HEK293 (cell line): ENCODE measurements around the gene ZNF576.

Source experiments
- BCL11A ChIP-seq: fragments of 450-650 bp; formaldehyde crosslinking; IDR thresholded peaks from 2 replicates; pipeline ENCODE4 v1.5.1; 2016; ENCODE audit warnings: low read depth, missing biosample characterization, missing genetic modification characterization
- BCL11B ChIP-seq: fragments of 450-650 bp; formaldehyde crosslinking; IDR thresholded peaks from 2 replicates; pipeline ENCODE4 v1.5.1; 2016; ENCODE audit warnings: low read depth, missing biosample characterization, missing genetic modification characterization
- GLIS1 ChIP-seq: fragments of 450-650 bp; formaldehyde crosslinking; IDR thresholded peaks from 2 replicates; pipeline ENCODE4 v1.5.1; 2016; ENCODE audit warnings: missing biosample characterization, missing genetic modification characterization
- IKZF3 ChIP-seq: fragments of 450-650 bp; IDR thresholded peaks from 2 replicates; pipeline ENCODE4 v1.5.0; 2018; ENCODE audit warnings: missing biosample characterization, mild to moderate bottlenecking, missing genetic modification characterization, moderate library complexity
- KLF10 ChIP-seq: fragments of 450-650 bp; IDR thresholded peaks from 2 replicates; pipeline ENCODE4 v1.5.1; 2018; ENCODE audit warnings: missing biosample characterization, mild to moderate bottlenecking, missing genetic modification characterization
- SP7 ChIP-seq: fragments of 450-650 bp; formaldehyde crosslinking; IDR thresholded peaks from 2 replicates; pipeline ENCODE4 v1.5.1; 2016; ENCODE audit warnings: missing biosample characterization, missing genetic modification characterization
- ZFP69B ChIP-seq: fragments of 450-650 bp; formaldehyde crosslinking; IDR thresholded peaks from 2 replicates; pipeline ENCODE4 v1.5.1; 2016; ENCODE audit warnings: missing biosample characterization, missing genetic modification characterization
- ZNF112 ChIP-seq: fragments of 450-650 bp; formaldehyde crosslinking; IDR thresholded peaks from 2 replicates; pipeline ENCODE4 v1.5.0; 2017; ENCODE audit warnings: missing biosample characterization, missing genetic modification characterization
- ZNF155 ChIP-seq: fragments of 450-650 bp; formaldehyde crosslinking; IDR thresholded peaks from 2 replicates; pipeline ENCODE4 v1.5.1; 2016; ENCODE audit warnings: missing biosample characterization, missing genetic modification characterization
- ZNF169 ChIP-seq: fragments of 450-650 bp; formaldehyde crosslinking; IDR thresholded peaks from 2 replicates; pipeline ENCODE4 v1.5.1; 2016; ENCODE audit warnings: missing biosample characterization, missing genetic modification characterization
- ZNF223 ChIP-seq: fragments of 450-650 bp; formaldehyde crosslinking; IDR thresholded peaks from 2 replicates; pipeline ENCODE4 v1.5.1; 2016; ENCODE audit warnings: missing biosample characterization, missing genetic modification characterization
- ZNF354C ChIP-seq: fragments of 450-650 bp; formaldehyde crosslinking; IDR thresholded peaks from 2 replicates; pipeline ENCODE4 v1.5.1; 2016; ENCODE audit warnings: missing biosample characterization, missing genetic modification characterization, low read depth, borderline replicate concordance
- ZNF571 ChIP-seq: fragments of 450-650 bp; formaldehyde crosslinking; IDR thresholded peaks from 2 replicates; pipeline ENCODE4 v1.5.0; 2017; ENCODE audit warnings: missing biosample characterization, missing genetic modification characterization
- ZNF707 ChIP-seq: fragments of 450-650 bp; formaldehyde crosslinking; IDR thresholded peaks from 2 replicates; pipeline ENCODE4 v1.5.1; 2016; ENCODE audit warnings: missing biosample characterization, missing genetic modification characterization
- ZNF791 ChIP-seq: fragments of 450-650 bp; formaldehyde crosslinking; IDR thresholded peaks from 2 replicates; pipeline ENCODE4 v1.5.1; 2016; ENCODE audit warnings: missing biosample characterization, missing genetic modification characterization
- ZNF843 ChIP-seq: fragments of 450-650 bp; formaldehyde crosslinking; IDR thresholded peaks from 2 replicates; pipeline ENCODE4 v1.5.1; 2016; ENCODE audit warnings: missing biosample characterization, missing genetic modification characterization
- ZSCAN23 ChIP-seq: fragments of 450-650 bp; formaldehyde crosslinking; IDR thresholded peaks from 2 replicates; pipeline ENCODE4 v1.5.1; 2016; ENCODE audit warnings: missing biosample characterization, missing genetic modification characterization
- TF ChIP-seq, protein P1 (sequence below): fragments of 450-650 bp; formaldehyde crosslinking; IDR thresholded peaks from 2 replicates; pipeline ENCODE4 v1.5.1; 2016; ENCODE audit warnings: missing biosample characterization, missing genetic modification characterization
- TF ChIP-seq, protein P2 (sequence below): fragments of 450-650 bp; formaldehyde crosslinking; conservative IDR thresholded peaks from 2 replicates; pipeline ENCODE4 v1.5.1; 2016; ENCODE audit warnings: low read depth, missing biosample characterization, missing genetic modification characterization
- TF ChIP-seq, protein P3 (sequence below): fragments of 450-650 bp; formaldehyde crosslinking; IDR thresholded peaks from 2 replicates; pipeline ENCODE4 v1.5.1; 2016; ENCODE audit warnings: missing biosample characterization, missing genetic modification characterization
- TF ChIP-seq, protein P4 (sequence below): fragments of 450-650 bp; formaldehyde crosslinking; IDR thresholded peaks from 2 replicates; pipeline ENCODE4; 2016; ENCODE audit warnings: missing biosample characterization, missing genetic modification characterization
- TF ChIP-seq, protein P5 (sequence below): fragments of 450-650 bp; formaldehyde crosslinking; IDR thresholded peaks from 2 replicates; pipeline ENCODE4 v1.5.1; 2016; ENCODE audit warnings: missing biosample characterization, missing genetic modification characterization
- TF ChIP-seq, protein P6 (sequence below): fragments of 450-650 bp; formaldehyde crosslinking; IDR thresholded peaks from 2 replicates; pipeline ENCODE4 v1.5.1; 2016; ENCODE audit warnings: missing biosample characterization, missing genetic modification characterization
- TF ChIP-seq, protein P7 (sequence below): fragments of 450-650 bp; formaldehyde crosslinking; IDR thresholded peaks from 2 replicates; pipeline ENCODE4 v1.5.1; 2017; ENCODE audit warnings: missing biosample characterization, missing genetic modification characterization

The ZNF576 gene

DNA sequence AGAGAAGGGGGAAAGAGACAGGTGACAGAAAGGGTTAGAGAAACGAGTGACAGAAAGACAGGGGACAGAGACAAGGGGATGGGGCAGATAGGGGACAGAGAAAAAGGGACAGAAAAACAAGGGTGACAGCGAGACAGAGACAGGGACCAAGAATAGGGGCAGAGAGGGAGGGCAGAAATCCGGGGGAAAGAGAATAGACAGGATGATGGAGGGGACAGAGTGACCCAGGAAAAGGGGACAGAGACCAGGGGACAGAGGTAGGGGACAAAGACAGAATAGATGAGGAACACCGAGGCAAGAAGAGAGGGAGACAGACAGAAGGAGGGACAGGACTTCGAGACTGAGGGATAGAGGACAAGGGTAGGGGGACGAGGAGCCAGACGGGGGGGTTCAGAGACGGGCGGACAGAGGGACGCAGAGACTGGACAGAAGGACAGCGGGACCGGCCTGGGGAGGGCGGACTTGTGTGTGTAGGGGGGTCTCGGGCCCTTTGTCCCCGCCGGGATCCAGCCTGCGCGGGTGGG, 42.7 kb downstream of the ZNF576 start (continued):
- TF ChIP-seq ZFP69B (tag by site-specific recombination) (0 out of 2 replicates have a peak, but pooled peaks have one; percentile 22), ZNF169 (tag by site-specific recombination) (peak; percentile 64), KLF10 (no peak), ZNF571 (tag by site-specific recombination) (no peak), ZNF155 (tag by site-specific recombination) (no peak), BCL11A (tag by site-specific recombination) (no peak; the same call in 1 of the 2 replicates), ZNF707 (no peak), IKZF3 (tag by site-specific recombination) (no peak), SP7 (tag by site-specific recombination) (no peak), ZNF112 (no peak), GLIS1 (tag by site-specific recombination) (peak; percentile 14), ZNF791 (tag by site-specific recombination) (peak; percentile 83; the same call in 1 of the 2 replicates), ZNF354C (tag by site-specific recombination) (no peak), ZNF223 (tag by site-specific recombination) (no peak; the same call in 1 of the 2 replicates), ZNF843 (0 out of 2 replicates have a peak, but pooled peaks have one; percentile 42), ZSCAN23 (tag by site-specific recombination) (no peak; the same call in 1 of the 2 replicates), BCL11B (tag by site-specific recombination) (no peak; the same call in none of the 2 replicates)
- TF ChIP-seq, protein P1, sequence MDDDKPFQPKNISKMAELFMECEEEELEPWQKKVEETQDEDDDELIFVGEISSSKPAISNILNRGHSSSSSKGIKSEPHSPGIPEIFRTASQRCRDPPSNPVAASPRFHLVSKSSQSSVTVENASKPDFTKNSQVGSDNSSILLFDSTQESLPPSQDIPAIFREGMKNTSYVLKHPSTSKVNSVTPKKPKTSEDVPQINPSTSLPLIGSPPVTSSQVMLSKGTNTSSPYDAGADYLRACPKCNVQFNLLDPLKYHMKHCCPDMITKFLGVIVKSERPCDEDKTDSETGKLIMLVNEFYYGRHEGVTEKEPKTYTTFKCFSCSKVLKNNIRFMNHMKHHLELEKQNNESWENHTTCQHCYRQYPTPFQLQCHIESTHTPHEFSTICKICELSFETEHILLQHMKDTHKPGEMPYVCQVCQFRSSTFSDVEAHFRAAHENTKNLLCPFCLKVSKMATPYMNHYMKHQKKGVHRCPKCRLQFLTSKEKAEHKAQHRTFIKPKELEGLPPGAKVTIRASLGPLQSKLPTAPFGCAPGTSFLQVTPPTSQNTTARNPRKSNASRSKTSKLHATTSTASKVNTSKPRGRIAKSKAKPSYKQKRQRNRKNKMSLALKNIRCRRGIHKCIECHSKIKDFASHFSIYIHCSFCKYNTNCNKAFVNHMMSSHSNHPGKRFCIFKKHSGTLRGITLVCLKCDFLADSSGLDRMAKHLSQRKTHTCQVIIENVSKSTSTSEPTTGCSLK (tag by site-specific recombination) = no peak
- TF ChIP-seq, protein P2, sequence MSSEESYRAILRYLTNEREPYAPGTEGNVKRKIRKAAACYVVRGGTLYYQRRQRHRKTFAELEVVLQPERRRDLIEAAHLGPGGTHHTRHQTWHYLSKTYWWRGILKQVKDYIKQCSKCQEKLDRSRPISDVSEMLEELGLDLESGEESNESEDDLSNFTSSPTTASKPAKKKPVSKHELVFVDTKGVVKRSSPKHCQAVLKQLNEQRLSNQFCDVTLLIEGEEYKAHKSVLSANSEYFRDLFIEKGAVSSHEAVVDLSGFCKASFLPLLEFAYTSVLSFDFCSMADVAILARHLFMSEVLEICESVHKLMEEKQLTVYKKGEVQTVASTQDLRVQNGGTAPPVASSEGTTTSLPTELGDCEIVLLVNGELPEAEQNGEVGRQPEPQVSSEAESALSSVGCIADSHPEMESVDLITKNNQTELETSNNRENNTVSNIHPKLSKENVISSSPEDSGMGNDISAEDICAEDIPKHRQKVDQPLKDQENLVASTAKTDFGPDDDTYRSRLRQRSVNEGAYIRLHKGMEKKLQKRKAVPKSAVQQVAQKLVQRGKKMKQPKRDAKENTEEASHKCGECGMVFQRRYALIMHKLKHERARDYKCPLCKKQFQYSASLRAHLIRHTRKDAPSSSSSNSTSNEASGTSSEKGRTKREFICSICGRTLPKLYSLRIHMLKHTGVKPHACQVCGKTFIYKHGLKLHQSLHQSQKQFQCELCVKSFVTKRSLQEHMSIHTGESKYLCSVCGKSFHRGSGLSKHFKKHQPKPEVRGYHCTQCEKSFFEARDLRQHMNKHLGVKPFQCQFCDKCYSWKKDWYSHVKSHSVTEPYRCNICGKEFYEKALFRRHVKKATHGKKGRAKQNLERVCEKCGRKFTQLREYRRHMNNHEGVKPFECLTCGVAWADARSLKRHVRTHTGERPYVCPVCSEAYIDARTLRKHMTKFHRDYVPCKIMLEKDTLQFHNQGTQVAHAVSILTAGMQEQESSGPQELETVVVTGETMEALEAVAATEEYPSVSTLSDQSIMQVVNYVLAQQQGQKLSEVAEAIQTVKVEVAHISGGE = peak; percentile 37; the same call in 1 of the 2 replicates
- TF ChIP-seq, protein P3, sequence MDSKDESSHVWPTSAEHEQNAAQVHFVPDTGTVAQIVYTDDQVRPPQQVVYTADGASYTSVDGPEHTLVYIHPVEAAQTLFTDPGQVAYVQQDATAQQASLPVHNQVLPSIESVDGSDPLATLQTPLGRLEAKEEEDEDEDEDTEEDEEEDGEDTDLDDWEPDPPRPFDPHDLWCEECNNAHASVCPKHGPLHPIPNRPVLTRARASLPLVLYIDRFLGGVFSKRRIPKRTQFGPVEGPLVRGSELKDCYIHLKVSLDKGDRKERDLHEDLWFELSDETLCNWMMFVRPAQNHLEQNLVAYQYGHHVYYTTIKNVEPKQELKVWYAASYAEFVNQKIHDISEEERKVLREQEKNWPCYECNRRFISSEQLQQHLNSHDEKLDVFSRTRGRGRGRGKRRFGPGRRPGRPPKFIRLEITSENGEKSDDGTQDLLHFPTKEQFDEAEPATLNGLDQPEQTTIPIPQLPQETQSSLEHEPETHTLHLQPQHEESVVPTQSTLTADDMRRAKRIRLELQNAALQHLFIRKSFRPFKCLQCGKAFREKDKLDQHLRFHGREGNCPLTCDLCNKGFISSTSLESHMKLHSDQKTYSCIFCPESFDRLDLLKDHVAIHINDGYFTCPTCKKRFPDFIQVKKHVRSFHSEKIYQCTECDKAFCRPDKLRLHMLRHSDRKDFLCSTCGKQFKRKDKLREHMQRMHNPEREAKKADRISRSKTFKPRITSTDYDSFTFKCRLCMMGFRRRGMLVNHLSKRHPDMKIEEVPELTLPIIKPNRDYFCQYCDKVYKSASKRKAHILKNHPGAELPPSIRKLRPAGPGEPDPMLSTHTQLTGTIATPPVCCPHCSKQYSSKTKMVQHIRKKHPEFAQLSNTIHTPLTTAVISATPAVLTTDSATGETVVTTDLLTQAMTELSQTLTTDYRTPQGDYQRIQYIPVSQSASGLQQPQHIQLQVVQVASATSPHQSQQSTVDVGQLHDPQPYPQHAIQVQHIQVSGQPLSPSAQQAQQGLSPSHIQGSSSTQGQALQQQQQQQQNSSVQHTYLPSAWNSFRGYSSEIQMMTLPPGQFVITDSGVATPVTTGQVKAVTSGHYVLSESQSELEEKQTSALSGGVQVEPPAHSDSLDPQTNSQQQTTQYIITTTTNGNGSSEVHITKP (tag by site-specific recombination) = peak; percentile 71
- TF ChIP-seq, protein P4, sequence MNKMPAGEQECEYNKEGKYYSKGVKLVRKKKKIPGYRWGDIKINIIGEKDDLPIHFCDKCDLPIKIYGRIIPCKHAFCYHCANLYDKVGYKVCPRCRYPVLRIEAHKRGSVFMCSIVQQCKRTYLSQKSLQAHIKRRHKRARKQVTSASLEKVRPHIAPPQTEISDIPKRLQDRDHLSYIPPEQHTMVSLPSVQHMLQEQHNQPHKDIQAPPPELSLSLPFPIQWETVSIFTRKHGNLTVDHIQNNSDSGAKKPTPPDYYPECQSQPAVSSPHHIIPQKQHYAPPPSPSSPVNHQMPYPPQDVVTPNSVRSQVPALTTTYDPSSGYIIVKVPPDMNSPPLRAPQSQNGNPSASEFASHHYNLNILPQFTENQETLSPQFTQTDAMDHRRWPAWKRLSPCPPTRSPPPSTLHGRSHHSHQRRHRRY (tag by site-specific recombination) = peak; percentile 68; the same call in 1 of the 2 replicates
- TF ChIP-seq, protein P5, sequence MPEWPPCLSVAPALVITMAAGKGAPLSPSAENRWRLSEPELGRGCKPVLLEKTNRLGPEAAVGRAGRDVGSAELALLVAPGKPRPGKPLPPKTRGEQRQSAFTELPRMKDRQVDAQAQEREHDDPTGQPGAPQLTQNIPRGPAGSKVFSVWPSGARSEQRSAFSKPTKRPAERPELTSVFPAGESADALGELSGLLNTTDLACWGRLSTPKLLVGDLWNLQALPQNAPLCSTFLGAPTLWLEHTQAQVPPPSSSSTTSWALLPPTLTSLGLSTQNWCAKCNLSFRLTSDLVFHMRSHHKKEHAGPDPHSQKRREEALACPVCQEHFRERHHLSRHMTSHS (tag by site-specific recombination) = 0 out of 2 replicates have a peak, but pooled peaks have one; percentile 50
- TF ChIP-seq, protein P6, sequence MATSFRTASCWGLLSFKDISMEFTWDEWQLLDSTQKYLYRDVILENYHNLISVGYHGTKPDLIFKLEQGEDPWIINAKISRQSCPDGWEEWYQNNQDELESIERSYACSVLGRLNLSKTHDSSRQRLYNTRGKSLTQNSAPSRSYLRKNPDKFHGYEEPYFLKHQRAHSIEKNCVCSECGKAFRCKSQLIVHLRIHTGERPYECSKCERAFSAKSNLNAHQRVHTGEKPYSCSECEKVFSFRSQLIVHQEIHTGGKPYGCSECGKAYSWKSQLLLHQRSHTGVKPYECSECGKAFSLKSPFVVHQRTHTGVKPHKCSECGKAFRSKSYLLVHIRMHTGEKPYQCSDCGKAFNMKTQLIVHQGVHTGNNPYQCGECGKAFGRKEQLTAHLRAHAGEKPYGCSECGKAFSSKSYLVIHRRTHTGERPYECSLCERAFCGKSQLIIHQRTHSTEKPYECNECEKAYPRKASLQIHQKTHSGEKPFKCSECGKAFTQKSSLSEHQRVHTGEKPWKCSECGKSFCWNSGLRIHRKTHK (tag by site-specific recombination) = no peak
- TF ChIP-seq, protein P7, sequence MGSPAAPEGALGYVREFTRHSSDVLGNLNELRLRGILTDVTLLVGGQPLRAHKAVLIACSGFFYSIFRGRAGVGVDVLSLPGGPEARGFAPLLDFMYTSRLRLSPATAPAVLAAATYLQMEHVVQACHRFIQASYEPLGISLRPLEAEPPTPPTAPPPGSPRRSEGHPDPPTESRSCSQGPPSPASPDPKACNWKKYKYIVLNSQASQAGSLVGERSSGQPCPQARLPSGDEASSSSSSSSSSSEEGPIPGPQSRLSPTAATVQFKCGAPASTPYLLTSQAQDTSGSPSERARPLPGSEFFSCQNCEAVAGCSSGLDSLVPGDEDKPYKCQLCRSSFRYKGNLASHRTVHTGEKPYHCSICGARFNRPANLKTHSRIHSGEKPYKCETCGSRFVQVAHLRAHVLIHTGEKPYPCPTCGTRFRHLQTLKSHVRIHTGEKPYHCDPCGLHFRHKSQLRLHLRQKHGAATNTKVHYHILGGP (tag by site-specific recombination) = 0 out of 2 replicates have a peak, but pooled peaks have one; percentile 34
